GM19324 (cell line): ENCODE measurements around the gene PRLH.

ENCODE experiments used
- ATAC-seq: cut with Tn5 transposase; IDR thresholded peaks from one replicate; pipeline ENCODE4 v1.9.1; 2021; ENCODE audit warnings: mild to moderate bottlenecking, moderate library complexity; ENCODE audit not compliant: unreplicated experiment, low FRiP score

The PRLH gene, protein sequence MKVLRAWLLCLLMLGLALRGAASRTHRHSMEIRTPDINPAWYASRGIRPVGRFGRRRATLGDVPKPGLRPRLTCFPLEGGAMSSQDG

DNA sequence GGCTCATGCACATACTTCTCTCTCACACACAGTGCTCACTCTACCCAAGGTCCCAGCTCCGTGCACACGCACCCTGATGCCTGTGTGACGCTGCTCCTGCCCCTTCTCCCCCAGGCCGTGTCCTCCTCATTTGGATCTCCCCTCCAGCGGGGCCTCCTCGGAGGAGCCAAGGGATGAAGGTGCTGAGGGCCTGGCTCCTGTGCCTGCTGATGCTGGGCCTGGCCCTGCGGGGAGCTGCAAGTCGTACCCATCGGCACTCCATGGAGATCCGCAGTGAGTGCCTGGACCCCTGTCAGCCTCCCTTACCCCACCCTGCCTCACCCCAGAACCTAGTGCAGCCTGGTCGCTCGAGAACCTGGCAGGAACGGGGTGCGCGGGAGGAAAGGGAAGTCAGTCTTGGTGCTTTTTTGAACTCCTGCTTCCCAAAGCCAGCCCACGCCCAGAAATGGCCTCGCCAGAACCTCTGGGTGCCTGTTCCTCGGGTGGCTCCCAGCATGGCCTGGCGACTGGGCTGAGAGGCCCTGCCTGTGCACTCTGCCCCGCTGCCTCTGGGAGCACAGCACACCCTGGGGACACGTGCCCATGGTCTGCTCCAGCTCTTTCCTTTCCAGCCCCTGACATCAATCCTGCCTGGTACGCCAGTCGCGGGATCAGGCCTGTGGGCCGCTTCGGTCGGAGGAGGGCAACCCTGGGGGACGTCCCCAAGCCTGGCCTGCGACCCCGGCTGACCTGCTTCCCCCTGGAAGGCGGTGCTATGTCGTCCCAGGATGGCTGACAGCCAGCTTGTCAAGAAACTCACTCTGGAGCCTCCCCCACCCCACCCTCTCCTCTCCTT, at the start of gene PRLH:
TSS of gene PRLH (plus strand) at position 174 of the 835 bp plus-strand sequence. CDS start at position 174, 0 bp downstream.
- no peak for ATAC-seq

DNA sequence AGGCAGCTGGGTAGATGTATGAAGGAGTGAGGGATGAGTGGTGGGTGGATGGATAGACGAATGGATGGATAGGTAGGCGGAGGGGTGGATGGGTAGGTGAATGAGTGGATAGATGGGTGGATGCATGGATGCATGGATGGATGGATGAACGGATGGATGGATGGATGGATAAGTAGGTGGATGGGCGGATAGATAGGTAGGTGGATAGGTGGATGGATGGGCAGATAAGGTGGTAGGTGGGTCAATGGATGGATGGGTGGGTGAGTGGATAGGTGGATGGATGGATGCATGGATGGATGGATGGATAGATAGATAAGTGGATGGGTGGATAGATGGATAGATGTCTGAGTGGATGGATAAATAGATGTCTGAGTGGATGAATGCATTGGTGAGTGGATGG, 49.2 kb upstream of the PRLH start:
- no peak for ATAC-seq

DNA sequence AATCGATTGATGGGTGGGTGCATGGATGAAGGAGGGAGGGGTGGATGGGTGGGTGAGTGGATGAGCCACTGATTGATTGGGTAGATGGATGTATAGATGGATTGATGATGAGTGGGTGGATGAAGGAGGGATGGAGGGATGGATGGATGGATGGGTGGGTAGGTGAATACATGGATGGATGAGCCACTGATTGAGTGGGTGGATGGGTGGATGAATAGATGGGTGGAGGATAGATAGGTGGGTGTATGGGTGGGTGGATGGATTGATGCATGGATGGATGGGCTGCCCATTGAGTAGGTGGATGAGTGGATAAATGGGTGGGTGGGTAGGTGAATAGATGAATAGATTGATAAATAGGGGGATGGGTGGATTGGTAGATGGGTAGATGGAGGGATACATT, 48.4 kb upstream of the PRLH start:
- no peak for ATAC-seq

DNA sequence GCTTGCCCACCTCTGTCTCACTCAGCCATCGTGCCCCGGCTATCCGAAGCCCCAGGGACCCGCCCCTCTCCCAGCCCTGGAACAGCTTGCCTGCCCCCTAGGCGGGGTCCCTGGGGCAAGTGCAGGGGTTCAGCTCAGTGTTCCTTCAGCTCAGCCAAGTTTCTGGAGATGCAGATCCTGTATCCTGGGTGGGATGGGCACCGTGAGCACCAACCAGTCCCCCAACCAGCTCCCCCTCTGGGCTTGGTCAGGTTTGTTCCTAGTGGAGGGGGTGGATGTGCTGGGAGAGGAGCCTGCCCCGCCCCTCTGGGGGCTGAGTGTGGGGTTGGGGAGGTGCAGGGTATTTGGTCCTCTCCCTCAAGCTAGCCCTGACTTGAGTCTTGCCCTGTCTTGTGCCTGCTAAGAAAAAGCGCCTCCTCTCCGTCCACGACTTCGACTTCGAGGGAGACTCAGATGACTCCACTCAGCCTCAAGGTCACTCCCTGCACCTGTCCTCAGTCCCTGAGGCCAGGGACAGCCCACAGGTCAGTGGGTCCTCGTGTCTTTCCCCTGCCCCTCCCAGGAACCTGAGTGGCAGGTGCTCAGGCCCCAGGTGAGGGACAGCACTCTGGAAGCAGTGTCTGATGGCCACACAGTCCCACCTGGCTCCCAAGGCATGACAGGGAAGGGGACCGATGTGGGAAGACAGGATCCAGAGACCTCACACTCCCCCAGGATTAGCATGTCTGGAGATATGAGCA, 46.7 kb upstream of the PRLH start:
- ATAC-seq = no peak

DNA sequence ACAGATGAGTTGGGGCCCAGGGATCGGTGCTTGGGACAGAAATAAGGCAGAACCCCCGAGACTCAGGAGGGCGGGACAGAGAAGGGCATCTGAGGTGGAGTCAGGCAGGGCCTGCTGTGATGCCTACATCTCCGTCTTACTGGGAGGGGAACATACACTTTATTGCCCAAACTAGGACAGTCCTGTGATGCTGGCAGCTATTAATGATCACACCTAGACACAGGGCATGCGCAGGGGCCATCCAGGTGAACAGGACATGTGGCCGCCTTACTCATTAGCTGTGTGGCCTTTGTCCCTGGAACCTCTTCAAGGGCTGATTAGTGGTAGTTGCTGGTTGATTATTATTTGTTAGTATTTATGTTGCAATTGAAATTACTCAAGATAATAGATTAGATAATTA, 46.1 kb upstream of the PRLH start:
- no peak for ATAC-seq

DNA sequence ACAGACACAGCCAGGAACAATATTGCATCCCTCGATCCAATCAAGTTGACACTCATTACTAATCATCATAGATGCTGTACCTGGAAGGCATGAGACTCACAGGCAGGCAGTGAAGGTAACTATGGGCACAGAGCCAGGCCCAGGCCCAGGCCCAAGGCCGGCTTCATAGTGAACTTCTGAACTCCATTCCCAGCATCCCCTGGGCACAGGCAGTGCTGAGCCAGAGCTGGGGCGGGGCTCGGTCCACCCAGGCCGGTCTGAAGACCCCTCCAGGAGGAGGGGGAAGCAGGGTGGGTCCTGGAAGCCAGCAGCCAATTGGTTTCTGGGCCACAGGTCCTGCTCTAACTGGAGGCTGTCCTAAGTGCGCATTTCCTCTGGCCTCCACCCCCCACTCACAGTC, 41.7 kb upstream of the PRLH start:
- no peak for ATAC-seq

DNA sequence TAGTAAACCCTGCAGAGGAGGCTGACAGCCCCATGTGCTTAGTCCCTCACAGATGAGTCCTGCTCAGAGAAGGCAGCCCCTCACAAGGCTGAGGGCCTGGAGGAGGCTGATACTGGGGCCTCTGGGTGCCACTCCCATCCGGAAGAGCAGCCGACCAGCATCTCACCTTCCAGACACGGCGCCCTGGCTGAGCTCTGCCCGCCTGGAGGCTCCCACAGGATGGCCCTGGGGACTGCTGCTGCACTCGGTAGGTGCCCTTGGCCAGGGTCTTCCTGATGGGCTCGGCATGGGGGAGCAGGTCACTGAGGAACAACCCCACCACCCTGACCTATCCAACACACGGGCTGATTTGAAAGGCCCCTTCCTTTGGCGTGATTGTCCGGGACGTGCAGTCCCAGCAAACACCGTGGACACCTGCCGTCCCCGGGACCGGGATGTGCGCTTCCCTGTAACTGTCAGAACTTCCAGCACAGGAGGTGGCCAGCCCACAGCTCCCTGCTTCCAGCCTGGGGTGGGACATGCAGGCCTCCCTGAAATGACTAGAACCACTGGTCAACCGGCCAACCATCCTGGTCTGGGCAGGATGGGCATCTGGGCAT, 40.7 kb upstream of the PRLH start:
- no peak for ATAC-seq

DNA sequence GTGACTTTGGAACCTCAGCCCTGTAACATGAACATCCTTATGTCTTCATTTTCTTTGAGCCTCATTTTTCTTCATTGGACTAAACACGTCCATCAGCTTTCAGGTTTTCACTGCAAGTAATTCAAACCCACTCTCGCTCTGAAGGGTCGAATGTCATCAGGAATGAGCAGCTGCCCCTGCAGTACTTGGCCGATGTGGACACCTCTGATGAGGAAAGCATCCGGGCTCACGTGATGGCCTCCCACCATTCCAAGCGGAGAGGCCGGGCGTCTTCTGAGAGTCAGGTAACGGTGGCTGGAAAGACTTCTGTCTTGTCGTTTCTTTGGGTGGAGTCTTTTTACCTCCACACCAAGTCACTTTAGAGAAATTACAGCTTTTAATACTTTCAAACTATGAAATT, 39.1 kb upstream of the PRLH start:
- no peak for ATAC-seq

DNA sequence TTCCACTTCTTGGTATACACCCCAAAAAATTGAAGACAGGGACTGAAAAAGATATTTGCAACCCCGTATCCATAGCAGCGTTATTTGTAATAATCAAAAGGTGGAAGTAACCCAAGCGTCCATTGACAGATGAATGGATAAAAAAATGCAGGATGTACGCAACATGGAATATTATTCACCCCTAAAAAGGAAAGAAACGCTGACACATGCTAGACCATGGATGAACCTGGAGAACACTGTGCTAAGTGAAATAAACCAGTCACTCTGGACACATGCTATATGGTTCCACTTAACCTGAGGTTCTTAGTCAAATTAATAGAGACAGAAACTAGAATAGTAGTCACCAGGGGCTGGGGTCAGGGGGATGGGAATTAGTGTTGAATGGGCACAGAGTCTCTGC, 38.6 kb upstream of the PRLH start:
- ATAC-seq = no peak

DNA sequence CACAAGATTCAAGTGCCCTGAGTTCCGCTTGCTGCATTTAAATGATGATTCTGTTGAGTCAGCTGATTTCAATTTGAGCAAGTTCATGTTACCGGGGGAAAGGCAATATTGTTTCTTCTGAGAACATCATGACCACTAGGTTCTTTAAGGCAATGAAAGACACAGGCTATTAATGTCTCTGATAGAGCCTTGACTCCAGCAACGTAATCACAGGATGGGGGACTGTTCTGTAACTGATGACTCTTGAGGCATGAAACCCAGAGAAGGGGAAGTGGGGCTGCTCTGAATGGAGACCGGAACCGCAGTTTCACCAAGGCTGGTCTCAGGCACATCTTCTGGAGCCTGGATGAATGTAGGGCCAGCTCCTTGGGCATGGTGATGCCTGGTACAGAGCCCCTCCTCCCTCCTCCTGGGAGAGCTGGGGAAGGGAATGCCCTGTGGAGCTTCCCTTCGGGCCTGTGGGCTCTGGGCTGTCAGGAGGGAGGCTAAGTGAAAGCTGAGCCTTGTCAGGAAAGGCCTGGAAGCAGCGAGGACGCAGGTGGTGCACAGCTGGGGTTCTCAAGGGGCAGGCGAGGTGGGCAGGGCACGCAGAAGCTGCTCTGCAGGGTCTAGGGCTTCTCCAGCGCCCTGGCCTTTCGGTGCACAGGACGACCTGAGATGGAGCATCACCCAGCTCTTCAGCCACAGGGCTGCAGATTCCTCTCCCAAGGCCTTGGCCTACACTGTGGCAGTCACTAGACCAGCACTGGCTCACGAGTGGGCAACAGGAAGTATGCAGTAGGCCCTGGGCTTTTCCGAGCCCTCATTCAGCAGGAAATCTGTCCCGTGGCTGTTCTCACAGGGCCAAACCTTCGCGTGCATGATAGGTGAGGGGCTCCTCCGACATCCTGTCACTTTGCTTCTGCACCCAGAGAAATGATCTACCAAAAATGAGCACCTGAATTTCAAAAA, 36.6 kb upstream of the PRLH start:
- peak; percentile 70 for ATAC-seq

DNA sequence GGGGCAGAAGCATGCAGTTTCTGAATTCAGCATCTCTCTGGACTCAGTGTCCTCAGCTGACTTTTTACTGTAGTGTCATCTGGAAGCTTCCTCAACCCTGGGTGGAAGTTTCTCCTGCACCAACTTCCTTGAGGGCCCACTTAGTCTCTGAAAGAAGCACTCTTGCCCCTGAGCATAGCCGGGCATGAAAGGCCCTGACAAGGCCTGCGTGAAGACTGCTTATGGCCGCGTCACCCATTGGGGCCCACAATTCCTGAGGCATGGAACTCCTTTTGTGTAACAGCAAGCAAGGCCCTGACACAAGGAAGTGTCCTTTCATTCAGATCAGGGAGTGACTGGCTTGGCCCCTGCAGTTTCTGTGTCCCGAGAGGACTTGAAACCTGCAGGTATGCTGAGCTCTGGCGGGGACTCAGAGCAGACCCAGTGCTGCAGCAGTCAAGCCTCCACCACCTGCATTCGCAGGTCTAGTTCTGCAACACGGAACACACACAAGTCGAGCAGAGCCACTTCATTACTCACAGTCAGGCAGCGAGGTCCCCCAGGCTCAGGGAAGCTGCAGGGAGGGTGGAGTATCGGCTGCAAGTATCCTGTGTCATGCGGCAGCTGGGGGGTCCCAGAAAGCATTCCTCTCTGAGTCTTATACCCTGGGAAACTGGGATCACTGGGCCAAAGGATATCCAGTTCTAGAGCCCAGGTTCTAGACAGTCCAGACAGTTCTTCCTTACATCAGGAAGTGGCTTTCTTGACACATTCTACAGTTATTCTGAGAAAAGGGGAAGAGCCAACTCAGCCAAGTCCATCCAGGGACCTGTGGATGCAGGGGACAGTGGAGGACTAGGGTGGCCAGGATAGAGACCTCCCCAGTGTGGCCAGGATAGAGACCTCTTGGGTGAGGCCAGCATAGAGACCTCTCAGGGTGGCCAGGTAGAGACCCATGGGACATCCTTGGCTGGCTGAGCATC, 35.6 kb upstream of the PRLH start:
- peak; percentile 66 for ATAC-seq

DNA sequence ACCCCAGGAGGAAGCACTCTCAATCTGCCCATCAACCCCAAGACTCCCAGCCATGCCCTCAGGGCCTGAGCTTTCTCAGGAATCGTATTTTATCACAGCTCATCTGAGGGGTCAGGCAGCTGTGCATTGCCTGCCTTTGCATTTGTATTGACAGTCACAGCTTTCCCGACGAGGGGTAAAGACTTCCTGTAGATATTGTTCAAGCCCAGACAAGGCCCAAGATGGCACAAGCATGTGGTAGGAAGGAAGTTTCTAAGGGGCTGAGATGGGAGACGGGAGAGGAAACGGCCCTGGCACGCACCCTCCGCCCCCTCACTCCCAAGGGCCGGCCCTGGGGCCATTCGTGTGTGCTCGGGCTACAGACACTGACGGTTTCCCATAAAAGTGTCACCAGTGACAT, 34.2 kb upstream of the PRLH start:
- ATAC-seq = no peak

DNA sequence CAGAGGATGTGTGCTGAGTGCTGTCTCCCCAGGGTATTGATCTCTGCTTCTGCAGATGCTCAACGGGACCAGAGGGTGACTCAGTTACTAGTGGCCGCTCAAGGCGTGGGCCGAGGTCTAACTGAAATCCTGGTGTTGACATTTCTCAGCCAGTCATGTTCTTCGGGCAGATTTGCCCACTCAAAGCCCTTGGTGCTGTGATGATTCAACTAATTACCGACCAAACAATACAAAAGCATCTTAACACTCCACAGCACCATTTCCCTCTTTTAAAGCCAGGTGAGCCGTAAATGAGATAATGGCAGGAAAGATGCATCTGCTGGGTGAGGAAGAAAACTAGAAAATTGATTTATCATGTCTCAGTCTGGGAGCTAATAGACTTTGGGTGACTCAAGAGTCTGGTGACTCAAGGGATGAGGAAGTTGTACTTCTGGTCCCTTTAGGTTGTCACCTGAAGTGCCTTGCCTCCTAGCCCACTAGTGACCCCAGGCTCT, 32.7 kb upstream of the PRLH start:
- no peak for ATAC-seq

DNA sequence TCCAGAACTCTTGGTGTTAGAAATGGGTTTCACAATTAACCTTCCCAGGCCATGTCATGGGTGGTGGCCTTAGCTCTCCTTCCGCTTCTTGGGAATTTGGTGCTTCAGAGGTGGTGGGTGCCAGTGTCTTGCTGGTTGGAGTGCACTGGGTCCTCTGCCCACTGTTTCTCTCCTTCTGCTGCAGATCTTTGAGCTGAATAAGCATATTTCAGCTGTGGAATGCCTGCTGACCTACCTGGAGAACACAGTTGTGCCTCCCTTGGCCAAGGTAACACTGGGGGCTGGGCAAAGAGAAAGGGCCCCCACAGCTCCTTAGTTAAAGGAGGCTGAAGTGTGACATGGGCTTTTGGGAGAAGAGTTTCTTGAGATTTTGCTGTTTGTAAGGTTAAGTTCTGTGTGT, 32.0 kb upstream of the PRLH start:
- ATAC-seq = no peak

DNA sequence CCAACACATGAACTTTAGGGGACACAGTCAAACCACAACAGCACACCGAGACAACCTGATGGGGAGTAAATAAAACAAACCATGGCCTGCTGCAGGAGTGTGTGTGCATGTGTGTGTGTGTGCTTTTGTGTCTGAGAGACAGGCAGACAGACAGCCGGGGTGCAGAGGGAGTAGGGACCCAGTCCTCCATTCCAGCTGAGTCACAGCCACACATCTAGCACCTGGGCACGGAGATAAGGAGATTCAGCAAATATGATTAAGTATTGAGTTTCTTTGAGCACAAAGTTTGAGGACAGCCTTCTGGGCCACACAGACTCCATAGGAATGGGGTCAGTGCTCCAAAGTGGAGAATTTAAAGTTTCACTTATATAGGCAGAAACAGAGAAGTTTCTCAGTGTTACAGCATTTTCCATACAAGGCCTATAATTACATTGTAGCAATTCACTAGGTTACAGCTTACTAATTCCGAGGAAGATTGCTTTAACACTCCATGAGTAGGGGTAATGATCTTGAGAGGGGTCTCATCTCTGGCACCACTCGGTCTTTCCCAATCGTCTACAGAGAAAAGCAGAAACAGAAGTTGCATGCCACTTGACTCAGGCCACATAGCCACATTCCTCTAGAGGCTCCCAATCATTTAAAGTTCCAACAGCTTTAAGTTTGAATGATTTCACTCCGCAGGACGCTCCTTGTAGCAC, 30.8 kb upstream of the PRLH start:
- ATAC-seq = no peak

DNA sequence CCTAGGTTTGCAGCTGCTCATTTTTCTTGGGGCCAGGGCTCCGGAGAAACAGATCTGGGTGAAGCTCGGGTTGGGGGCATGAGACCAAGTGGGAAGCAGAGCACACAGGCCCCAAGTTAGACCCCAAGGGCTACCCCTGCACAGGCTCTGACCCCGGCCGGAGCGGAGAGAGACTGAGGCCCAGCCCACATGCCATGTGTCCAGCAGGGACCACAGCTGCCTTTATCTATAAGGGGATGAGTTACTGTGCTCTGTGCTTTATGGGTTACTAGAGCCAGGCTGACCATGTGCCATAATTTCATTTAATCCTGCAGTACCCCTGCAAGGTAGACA, 30.3 kb upstream of the PRLH start:
- ATAC-seq = no peak

DNA sequence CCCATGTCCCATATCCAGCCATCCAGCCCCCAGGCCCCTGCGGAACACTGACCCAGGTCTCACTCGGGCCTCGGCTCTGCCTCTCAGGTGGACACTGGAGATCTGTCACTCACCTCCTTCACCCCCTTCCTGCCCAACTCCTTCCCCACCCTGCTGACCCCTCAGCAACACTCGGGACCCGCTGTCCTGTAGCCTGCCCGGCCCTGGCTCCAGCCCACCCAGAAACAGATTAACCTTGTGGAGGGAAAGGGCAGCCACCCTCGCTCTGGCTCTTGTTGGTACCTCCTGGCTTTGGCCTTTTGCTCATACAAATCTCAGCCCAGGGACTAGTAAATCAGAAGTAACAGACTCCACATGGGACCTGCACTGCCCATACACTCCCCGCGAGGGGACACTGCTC, 29.8 kb upstream of the PRLH start:
- ATAC-seq = no peak

DNA sequence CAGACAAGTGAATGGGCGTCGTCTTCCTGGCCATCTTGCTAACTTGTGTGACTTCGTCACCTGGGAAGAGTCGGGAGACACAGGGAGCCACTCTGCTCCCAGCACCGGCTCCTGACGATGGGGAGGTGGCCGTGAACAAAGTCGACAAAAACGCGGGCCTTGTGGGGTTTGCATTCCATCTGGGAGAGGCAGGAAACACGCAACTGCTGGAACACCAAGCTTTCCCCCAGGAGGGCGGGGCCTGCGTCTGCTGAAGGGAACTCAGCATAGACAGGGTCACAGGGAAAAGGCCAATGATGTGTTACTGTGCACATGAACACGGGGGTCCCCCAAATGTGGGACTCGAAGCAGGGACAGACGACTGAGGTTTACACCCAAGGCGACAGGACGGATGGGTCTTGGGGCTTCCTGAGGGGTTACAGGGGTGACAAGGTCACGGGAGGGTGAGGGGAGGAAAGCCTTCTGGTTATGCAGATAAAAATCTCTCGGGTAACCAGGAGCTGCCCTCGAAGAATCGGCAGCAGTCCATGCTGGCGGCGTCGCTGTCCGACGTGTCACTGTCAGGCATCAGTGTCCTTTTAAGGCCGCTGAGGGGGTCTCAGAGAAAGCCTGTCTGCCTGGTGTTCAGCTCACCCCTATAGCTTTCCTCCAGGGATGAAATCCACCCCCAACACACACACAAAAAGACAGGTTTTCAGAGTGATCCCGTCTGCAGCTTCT, 28.2 kb upstream of the PRLH start:
- no peak for ATAC-seq
